Neural cell (in vitro differentiated cells): ENCODE data around the gene COL18A1.

ENCODE experiments used
- CTCF ChIP-seq: fragments of 450-650 bp; IDR thresholded peaks from 2 replicates; pipeline ENCODE4 v1.5.1; 2014; ENCODE audit warnings: antibody characterized with exemption, mild to moderate bottlenecking, moderate library complexity; ENCODE audit not compliant: poor library complexity, severe bottlenecking
- EP300 ChIP-seq: fragments of 450-650 bp; conservative IDR thresholded peaks from 2 replicates; pipeline ENCODE4 v1.6.1; 2014; ENCODE audit warnings: antibody characterized with exemption, mild to moderate bottlenecking, moderate library complexity; ENCODE audit not compliant: poor library complexity, severe bottlenecking
- EZH2 ChIP-seq: fragments of 200-600, 300-800 bp; shearing (Covaris generic), sonication (generic); IDR thresholded peaks from 2 replicates; pipeline ENCODE4 v1.6.1; 2014; ENCODE audit warnings: antibody characterized with exemption, low read length, borderline replicate concordance, mild to moderate bottlenecking; ENCODE audit not compliant: insufficient read depth, poor library complexity, severe bottlenecking
- MXI1 ChIP-seq: fragments of 450-650 bp; conservative IDR thresholded peaks from 2 replicates; pipeline ENCODE4 v1.6.1; 2014; ENCODE audit warnings: antibody characterized with exemption, mild to moderate bottlenecking; ENCODE audit not compliant: poor library complexity, severe bottlenecking
- POLR2AphosphoS5 ChIP-seq: IDR thresholded peaks from 2 replicates; pipeline ENCODE4 v1.6.1; 2012
- RAD21 ChIP-seq: fragments of 450-650 bp; conservative IDR thresholded peaks from 2 replicates; pipeline ENCODE4 v1.6.1; 2014; ENCODE audit warnings: antibody characterized with exemption, mild to moderate bottlenecking, moderate library complexity
- REST ChIP-seq: IDR thresholded peaks from 2 replicates; pipeline ENCODE4 v1.6.1; 2012; ENCODE audit warnings: borderline replicate concordance
- SMC3 ChIP-seq: fragments of 450-650 bp; conservative IDR thresholded peaks from 2 replicates; pipeline ENCODE4 v1.6.1; 2014; ENCODE audit warnings: antibody characterized with exemption, mild to moderate bottlenecking, moderate library complexity; ENCODE audit not compliant: poor library complexity
- TAF1 ChIP-seq: IDR thresholded peaks from 2 replicates; pipeline ENCODE4 v1.6.1; 2012; ENCODE audit warnings: low read depth

DNA sequence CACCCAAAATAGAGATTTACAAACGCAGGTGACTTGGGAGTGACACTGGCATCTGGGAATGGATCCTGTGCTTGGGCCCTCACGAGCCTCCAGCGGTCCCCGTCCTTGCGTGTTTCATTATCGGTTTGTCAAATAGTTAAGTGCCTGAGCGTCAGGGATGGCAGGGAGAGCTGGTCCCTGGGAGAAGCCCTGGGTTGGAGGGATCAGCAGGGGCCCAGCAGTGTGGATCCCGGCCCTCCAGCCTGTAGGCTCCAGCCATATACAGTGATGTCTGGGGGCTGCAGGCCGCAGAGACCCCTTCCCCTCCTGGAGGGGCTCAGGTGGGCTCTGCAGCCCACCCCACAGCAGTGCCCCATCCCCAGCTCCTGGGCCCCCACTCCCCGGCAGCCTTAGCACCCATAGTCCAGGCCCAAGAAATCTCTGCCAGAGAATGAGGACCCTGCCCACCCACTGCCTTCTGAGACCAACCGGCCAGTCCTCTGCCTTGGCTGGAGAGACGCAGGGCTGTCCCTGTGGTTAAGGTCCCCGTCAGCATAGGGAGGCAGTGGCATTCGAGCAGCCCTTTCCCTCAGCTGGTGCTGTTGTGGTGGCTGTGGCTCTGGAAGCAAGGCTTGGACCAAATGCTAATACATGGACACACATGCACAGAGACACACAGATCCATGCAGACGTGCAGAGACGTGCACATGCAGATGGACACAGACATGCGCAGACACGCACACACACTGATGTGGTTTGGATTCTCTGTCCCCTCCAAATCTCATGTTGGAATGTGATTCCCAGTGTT lies 139.7 kb downstream of the COL18A1 start:
- TF ChIP-seq POLR2AphosphoS5, result no peak
- TF ChIP-seq EZH2, result no peak
- TF ChIP-seq REST, result no peak
- no peak for TF ChIP-seq CTCF
- no peak for TF ChIP-seq EP300
- no peak for TF ChIP-seq TAF1
- TF ChIP-seq MXI1, result no peak
- no peak for TF ChIP-seq SMC3
- no peak for TF ChIP-seq RAD21
